ENCODE measurements around the gene CFAP161. TPM values are rescaled to one million over a fixed set of nuclear protein-coding genes. Genes with fewer than 3 reads are reported as not detected.

CFAP161 gene
- total RNA-seq, 4 donors from 2014 or later, result 0.49 to 0.68 TPM; not detected in 2

DNA sequence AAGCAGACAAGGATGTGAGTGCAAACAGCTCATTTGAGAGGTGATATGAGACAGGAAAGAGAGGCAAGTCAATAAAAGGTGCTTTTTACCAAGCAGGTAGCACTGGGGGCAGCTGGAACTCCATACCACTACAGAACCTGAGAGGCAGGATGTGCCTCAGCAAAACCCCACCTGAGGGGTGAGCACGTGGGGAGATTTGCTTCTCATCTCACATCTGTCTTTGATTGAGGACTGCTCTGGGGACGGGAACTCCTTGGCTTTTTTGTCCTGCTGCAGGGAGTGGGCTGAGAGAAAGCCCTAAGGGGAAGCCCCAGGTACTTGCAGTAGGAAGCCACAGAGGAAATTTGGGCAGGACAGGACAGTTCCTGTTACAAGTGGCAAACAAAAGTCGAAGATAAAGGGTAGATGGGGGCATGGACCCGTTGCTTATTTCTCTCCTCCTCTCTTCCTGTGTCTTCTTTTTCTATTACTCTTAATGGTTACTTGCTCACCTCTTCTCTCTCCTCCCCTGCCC is 27.1 kb downstream of the CFAP161 start:
- TF ChIP-seq, protein P1, sequence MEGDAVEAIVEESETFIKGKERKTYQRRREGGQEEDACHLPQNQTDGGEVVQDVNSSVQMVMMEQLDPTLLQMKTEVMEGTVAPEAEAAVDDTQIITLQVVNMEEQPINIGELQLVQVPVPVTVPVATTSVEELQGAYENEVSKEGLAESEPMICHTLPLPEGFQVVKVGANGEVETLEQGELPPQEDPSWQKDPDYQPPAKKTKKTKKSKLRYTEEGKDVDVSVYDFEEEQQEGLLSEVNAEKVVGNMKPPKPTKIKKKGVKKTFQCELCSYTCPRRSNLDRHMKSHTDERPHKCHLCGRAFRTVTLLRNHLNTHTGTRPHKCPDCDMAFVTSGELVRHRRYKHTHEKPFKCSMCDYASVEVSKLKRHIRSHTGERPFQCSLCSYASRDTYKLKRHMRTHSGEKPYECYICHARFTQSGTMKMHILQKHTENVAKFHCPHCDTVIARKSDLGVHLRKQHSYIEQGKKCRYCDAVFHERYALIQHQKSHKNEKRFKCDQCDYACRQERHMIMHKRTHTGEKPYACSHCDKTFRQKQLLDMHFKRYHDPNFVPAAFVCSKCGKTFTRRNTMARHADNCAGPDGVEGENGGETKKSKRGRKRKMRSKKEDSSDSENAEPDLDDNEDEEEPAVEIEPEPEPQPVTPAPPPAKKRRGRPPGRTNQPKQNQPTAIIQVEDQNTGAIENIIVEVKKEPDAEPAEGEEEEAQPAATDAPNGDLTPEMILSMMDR (IDR thresholded peaks at IDR 0.05; ENCODE audit: low read depth), result no peak

DNA sequence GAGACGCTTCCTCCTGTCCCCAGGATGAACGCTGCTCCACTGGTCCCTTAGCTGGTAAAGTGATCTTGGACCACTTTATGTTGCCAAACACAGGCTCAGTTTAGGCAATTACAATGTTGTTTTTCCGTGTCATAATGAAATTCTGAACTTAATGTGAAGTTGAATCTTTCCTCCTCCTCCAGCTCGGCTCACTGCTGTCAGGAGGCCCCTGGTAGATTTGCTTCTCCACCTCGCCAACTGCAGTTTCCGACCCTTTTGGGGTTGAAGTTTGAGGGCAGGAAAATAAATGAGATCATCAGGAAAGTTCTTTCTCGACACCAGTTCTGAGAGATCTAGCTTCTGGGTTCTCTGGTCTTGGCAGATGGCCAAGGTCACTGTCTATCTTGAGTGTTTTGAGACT is 27.8 kb downstream of the CFAP161 start:
- TF ChIP-seq, protein P1 (IDR thresholded peaks at IDR 0.05; ENCODE audit: low read depth), result no peak

DNA sequence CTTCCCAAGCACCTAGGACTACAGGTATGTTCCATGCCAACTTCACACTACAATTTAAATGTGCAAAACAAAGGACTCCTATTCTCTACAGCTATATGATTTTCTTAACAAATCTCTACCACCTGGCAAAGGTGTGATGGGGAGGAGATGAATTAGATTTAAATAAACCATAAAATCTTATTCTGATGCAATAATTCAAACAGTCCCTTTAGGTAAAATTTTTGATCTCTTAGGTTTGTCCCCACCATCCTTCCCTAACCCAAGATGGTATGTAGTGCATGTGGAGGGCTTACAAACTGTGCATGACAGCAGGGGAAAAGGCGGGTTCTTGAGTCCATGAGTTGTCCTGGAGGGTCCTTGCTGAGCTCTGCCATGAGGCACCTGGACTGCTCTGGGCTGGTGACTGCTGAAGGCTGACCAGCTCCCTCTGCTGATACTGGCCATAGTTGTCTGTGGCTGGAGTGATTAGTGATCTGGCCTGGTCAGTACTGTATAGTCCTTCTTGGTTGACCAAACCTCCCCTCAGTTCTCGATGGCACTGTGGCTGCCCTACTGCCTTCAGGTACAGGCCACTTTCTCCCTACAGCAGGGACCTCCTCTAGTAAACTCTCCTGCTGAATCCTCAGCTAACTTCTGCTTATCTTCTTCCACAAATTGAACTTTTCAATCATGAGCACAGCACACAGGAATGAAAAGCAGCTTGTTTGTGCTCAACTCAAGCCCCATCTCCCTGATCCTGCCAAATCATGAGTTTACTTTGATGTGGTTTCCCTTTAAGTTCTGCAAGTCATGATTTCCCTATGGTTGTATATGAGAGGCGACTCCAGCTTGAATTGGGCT is 30.1 kb downstream of the CFAP161 start:
- TF ChIP-seq, protein P1 (IDR thresholded peaks at IDR 0.05; ENCODE audit: low read depth), result no peak

DNA sequence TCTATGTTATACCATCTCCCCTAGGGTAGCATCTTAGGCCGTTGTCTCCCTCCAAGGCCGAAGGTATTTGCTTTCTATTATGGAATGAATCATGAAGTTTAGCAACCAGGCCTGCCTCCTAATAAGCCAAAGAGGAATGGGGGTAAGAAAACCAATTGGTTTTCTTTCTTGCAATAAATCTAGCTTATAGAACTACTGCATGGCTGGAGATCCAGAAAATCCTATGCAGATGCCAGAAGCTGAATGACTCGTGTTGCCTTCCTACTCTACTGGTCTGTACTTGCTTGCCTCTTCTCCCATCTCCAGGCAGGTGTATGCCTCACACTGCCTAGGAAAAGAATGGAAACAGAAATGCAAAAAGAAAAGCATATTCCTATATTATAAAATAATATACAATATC is 31.5 kb downstream of the CFAP161 start:
- TF ChIP-seq, protein P1 (IDR thresholded peaks at IDR 0.05; ENCODE audit: low read depth), result no peak

DNA sequence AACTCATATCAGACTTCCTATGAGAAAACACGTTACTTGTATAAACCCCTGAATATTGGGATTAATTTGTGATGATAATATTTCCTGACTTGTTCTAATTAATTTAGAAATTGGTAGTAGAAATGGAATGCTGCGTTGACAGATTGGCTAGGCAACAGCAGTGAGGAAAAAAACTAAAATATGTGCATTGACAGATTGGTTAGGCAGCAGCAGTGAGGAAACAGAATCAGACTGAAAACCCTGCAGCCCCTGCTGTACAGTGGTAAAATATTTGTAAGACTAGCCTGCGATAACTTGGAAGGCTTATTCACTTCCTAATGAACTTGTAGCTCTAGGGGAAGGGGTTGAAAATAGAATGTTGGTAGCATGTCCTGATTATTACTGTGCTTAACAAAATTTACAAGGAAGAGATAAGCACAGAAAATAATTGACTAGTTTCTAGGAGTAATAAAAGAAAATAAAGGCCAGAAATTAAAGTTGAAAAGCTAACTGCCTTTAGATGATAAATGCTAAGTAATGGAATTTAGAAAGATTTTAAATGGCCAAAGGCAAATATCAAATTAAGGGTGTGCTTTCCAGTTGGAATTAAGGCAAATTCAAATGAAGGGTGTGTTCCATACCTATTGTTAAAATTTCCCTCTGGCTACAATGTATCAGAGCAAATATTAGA is 32.7 kb downstream of the CFAP161 start:
- TF ChIP-seq, protein P1 (IDR thresholded peaks at IDR 0.05; ENCODE audit: low read depth), result no peak

DNA sequence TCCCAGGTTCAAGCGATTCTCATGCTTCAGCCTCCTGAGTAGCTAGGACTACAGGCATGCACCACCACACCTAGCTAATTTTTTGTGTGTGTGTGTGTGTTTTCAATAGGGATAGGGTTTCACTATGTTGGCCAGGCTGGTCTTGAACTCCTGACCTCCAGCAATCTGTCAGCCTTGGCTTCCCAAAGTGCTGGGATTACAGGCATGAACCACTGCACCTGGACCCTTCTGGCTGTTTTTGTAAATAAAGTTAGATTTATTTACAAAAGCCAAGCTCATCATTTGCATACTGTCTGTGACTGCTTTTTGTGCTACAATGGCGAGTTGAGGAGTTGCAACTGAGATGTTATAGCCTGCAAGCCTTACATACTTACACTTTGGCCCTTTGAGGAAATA is 34.1 kb downstream of the CFAP161 start:
- TF ChIP-seq, protein P1 (IDR thresholded peaks at IDR 0.05; ENCODE audit: low read depth), result no peak

DNA sequence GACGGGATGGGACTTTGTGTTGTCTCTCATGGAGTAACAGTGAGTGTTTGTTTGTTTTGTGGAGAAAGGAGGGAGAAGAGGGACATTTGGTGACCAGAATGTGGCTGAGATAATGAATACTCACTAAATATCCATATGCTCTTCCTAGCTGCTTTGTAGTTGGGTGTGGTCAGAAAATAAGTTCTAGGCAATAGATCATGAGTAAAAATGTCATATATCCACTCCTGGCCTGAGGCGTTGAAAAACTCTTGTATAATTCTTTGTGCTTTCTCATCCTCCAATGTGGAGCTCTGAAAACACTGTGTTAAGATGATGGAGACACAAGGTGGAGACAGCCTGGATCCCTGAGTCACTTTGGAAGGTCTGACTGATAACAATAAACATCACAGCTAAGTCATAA is 34.6 kb downstream of the CFAP161 start:
- TF ChIP-seq, protein P1 (IDR thresholded peaks at IDR 0.05; ENCODE audit: low read depth), result no peak
